Measurements from ENCODE around the gene RIMBP2.

- TF ChIP-seq POLR2A (IDR thresholded peaks at IDR 0.05) (no peak), CTCF (IDR thresholded peaks at IDR 0.05) (no peak)
These were observed 72.0 kb downstream of the RIMBP2 start for GRCh38 chr12:130644146-130644545.

Measured in uterus (tissue), 2 donors.